Middle frontal gyrus (tissue), 1 donor: ENCODE measurements around the gene OASL.

Experiments
- DNase-seq: peaks from one replicate; pipeline ENCODE4 v3.0.0-alpha.2; 2015; ENCODE audit warnings: low spot score; ENCODE audit errors: extremely low spot score

OASL gene

GRCh38 chr12:120992989-120993388, 46.1 kb downstream of the OASL start:
- DNase-seq, result no peak

GRCh38 chr12:120991965-120992364, 47.1 kb downstream of the OASL start:
- DNase-seq, result no peak

GRCh38 chr12:120990487-120991055, 48.5 kb downstream of the OASL start:
- DNase-seq, result no peak

- no peak for DNase-seq
Observed at GRCh38 chr12:120989687-120990086, 49.4 kb downstream of the OASL start.

GRCh38 chr12:120988658-120989057, 50.4 kb downstream of the OASL start:
- DNase-seq, result no peak

- no peak for DNase-seq
Observed at GRCh38 chr12:120988234-120988633, 50.8 kb downstream of the OASL start.

GRCh38 chr12:120984351-120984898, 54.6 kb downstream of the OASL start:
- no peak for DNase-seq

- DNase-seq, result no peak
Observed at GRCh38 chr12:120983759-120984158, 55.3 kb downstream of the OASL start.

GRCh38 chr12:120982659-120983058, 56.4 kb downstream of the OASL start:
- no peak for DNase-seq

- DNase-seq, result no peak
Observed at GRCh38 chr12:120981407-120981941, 57.6 kb downstream of the OASL start.

- no peak for DNase-seq
Observed at GRCh38 chr12:120980800-120981368, 58.2 kb downstream of the OASL start.

- DNase-seq, result no peak
Observed at GRCh38 chr12:120979862-120980696, 59.0 kb downstream of the OASL start.

GRCh38 chr12:120979220-120979861, 59.7 kb downstream of the OASL start:
- DNase-seq, result no peak

- DNase-seq, result no peak
Observed at GRCh38 chr12:120978296-120979219, 60.5 kb downstream of the OASL start, which contains the start of gene HNF1A. Gene HNF1A, plus strand, starts transcription at chr12:120978543. Its CDS starts 226 bp downstream, at chr12:120978769.

- DNase-seq, result no peak
Observed at GRCh38 chr12:120977531-120978295, 61.3 kb downstream of the OASL start.

- no peak for DNase-seq
Observed at GRCh38 chr12:120972870-120973543, 66.0 kb downstream of the OASL start.

- peak; percentile 49 for DNase-seq
Observed at GRCh38 chr12:120971299-120972180, 67.5 kb downstream of the OASL start.

GRCh38 chr12:120970310-120970709, 68.7 kb downstream of the OASL start:
- no peak for DNase-seq
